ENCODE results near the gene FLRT2.

DNA sequence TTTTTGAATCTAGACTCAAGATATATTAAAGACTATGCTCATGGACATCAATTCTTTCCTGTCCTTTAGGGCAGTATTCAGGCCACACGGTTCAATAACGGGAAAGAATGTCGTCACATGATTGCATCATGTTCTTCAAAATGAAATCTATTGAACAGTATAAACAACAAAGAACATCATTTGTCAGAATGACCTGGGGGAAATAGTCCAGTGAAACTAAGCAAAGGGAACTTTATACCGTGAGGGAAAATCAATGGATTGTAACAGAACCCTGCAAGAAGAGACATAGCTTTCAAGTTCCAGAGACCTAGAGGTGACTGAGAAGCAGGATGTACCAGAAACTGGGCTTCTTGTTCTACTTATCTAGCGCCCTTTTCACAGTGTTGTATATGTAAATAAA, 32.7 kb downstream of the FLRT2 start:
- TF ChIP-seq, protein P1, sequence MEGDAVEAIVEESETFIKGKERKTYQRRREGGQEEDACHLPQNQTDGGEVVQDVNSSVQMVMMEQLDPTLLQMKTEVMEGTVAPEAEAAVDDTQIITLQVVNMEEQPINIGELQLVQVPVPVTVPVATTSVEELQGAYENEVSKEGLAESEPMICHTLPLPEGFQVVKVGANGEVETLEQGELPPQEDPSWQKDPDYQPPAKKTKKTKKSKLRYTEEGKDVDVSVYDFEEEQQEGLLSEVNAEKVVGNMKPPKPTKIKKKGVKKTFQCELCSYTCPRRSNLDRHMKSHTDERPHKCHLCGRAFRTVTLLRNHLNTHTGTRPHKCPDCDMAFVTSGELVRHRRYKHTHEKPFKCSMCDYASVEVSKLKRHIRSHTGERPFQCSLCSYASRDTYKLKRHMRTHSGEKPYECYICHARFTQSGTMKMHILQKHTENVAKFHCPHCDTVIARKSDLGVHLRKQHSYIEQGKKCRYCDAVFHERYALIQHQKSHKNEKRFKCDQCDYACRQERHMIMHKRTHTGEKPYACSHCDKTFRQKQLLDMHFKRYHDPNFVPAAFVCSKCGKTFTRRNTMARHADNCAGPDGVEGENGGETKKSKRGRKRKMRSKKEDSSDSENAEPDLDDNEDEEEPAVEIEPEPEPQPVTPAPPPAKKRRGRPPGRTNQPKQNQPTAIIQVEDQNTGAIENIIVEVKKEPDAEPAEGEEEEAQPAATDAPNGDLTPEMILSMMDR (IDR thresholded peaks at IDR 0.05 in 2 of 3, conservative IDR thresholded peaks at IDR 0.05 in 1 of 3; ENCODE audit: borderline replicate concordance in 1 of 3, insufficient read depth in 1 of 3, low read depth in 2 of 3, low read length in 2 of 3) = no peak
- no peak for TF ChIP-seq TCF7L2 (IDR thresholded peaks at IDR 0.05; ENCODE audit: borderline replicate concordance, extremely low read depth, insufficient read depth, insufficient read length)
- TF ChIP-seq SRF (IDR thresholded peaks at IDR 0.05; ENCODE audit: low read depth) = no peak
- TF ChIP-seq, protein P2, sequence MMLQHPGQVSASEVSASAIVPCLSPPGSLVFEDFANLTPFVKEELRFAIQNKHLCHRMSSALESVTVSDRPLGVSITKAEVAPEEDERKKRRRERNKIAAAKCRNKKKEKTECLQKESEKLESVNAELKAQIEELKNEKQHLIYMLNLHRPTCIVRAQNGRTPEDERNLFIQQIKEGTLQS (IDR thresholded peaks at IDR 0.05) = no peak
- no peak for TF ChIP-seq EZH2 (IDR thresholded peaks at IDR 0.05)
- TF ChIP-seq CEBPB (IDR thresholded peaks at IDR 0.05; ENCODE audit: low read depth) = no peak
- TF ChIP-seq POLR2AphosphoS5 (IDR thresholded peaks at IDR 0.05; ENCODE audit: low read depth, low read length) = no peak
- no peak for TF ChIP-seq EZH2phosphoT487 (IDR thresholded peaks at IDR 0.05; ENCODE audit: borderline replicate concordance)
- TF ChIP-seq SIN3A (IDR thresholded peaks at IDR 0.05; ENCODE audit: low read depth) = no peak
- TF ChIP-seq, protein P3, sequence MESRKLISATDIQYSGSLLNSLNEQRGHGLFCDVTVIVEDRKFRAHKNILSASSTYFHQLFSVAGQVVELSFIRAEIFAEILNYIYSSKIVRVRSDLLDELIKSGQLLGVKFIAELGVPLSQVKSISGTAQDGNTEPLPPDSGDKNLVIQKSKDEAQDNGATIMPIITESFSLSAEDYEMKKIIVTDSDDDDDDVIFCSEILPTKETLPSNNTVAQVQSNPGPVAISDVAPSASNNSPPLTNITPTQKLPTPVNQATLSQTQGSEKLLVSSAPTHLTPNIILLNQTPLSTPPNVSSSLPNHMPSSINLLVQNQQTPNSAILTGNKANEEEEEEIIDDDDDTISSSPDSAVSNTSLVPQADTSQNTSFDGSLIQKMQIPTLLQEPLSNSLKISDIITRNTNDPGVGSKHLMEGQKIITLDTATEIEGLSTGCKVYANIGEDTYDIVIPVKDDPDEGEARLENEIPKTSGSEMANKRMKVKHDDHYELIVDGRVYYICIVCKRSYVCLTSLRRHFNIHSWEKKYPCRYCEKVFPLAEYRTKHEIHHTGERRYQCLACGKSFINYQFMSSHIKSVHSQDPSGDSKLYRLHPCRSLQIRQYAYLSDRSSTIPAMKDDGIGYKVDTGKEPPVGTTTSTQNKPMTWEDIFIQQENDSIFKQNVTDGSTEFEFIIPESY (IDR thresholded peaks at IDR 0.05; ENCODE audit: extremely low read depth, insufficient replicate concordance, low read length) = no peak
- no peak for TF ChIP-seq POLR2A (IDR thresholded peaks at IDR 0.05; ENCODE audit: borderline replicate concordance, extremely low read depth, insufficient read depth, insufficient read length)
- TF ChIP-seq ZFX (IDR thresholded peaks at IDR 0.05) = no peak

Measured in HCT116 (cell line).